Measurements from ENCODE around the gene UCHL5. TPM values are rescaled to one million over a fixed set of nuclear protein-coding genes. Genes with fewer than 3 reads are reported as not detected.

The UCHL5 gene
- total RNA-seq, 4 donors from 2014 or later: 13.7 to 35.0 (median 26.0) TPM

DNA sequence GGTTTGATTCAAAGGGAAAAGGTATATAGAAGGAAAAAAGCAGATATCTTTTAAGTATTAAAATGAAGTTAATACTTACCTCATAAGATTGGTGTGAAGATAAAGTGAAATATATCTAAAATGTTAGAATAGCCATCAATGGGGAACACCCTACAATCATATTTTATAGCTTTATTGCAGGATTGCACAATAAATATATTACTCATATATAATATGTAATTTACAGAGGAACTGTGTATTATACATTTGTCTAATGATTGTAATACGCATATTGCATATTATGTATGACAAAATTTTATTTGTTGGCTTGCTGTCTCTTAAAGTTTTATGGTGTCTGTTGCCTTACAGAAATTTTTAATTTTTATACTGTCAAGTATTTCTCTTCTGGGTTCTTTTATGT is 47.8 kb downstream of the UCHL5 start:
- Histone ChIP-seq H3K9me3 (no peaks in the 10 kb centered on the region), H3K36me3 (no peaks in the 10 kb centered on the region), H3K27ac (no peak overlapping the region), H3K4me3 (no peak overlapping the region), H3K4me1 (peaks cover 0 to 47% (median 19%) of the 10 kb centered on the region in 4 donors), H3K27me3 (no peaks in the 10 kb centered on the region)
- in situ Hi-C loops (cut with MboI; ENCODE audit: low pct_ligation_motif_present in 1 of 4, low pct_unique_long_range_greater_than_20kb in 1 of 4, low sequenced_read_pairs in 3 of 4): loop anchor here (10.0 to 25.0 kb wide), 5 partner anchors 197 to 549 kb away; partner anchors contain the start of gene RGS2 (in 1 of the 4)
- TF ChIP-seq, protein P1, sequence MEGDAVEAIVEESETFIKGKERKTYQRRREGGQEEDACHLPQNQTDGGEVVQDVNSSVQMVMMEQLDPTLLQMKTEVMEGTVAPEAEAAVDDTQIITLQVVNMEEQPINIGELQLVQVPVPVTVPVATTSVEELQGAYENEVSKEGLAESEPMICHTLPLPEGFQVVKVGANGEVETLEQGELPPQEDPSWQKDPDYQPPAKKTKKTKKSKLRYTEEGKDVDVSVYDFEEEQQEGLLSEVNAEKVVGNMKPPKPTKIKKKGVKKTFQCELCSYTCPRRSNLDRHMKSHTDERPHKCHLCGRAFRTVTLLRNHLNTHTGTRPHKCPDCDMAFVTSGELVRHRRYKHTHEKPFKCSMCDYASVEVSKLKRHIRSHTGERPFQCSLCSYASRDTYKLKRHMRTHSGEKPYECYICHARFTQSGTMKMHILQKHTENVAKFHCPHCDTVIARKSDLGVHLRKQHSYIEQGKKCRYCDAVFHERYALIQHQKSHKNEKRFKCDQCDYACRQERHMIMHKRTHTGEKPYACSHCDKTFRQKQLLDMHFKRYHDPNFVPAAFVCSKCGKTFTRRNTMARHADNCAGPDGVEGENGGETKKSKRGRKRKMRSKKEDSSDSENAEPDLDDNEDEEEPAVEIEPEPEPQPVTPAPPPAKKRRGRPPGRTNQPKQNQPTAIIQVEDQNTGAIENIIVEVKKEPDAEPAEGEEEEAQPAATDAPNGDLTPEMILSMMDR (IDR thresholded peaks at IDR 0.05): no peak
- DNase-seq: no peak
- WGBS, 2 donors (ENCODE audit: low coverage in 1 of 2): 59 to 76% methylated on average over 1 of the region's 1 CpG
- intact Hi-C loops (cut with DNase I; ENCODE audit: low total_unique reads): no loop called here

DNA sequence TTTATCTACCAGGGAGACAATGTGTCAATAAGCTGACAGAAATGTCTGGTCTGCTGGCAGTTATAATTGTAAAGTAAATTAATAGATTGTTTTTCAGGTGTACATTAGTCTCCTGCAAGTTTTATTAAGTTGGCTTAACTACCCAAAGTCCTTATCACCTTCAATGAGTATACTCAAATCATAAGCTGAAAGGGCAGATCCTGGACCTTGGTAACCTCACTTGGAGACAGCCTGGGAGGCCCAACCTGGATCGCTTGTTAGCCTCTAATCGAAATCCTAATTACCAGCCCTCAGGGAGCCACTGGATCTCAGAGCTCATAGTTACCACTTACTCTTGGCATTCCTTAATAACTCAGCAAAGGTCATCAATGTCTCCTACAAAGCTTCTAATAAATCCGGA is 49.7 kb downstream of the UCHL5 start:
- TF ChIP-seq, protein P1 (IDR thresholded peaks at IDR 0.05): no peak
- no peak for TF ChIP-seq POLR2A (IDR thresholded peaks at IDR 0.05)
- TF ChIP-seq POLR2AphosphoS5 (IDR thresholded peaks at IDR 0.05): no peak
- no peak for TF ChIP-seq EP300 (IDR thresholded peaks at IDR 0.05; ENCODE audit: low read depth)
- intact Hi-C loops (cut with DNase I; ENCODE audit: low total_unique reads): loop anchor here (2.0 kb wide), 1 partner anchor 43 kb away; no protein-coding TSS in a partner anchor
- H3K27me3 ChIP-seq: no peaks in the 10 kb centered on the region
- in situ Hi-C loops (cut with MboI; ENCODE audit: low pct_ligation_motif_present in 1 of 4, low pct_unique_long_range_greater_than_20kb in 1 of 4, low sequenced_read_pairs in 3 of 4): loop anchor here in 1 of 4 donors (25.0 kb wide), 1 partner anchor 547 kb away; no protein-coding TSS in a partner anchor
- DNase-seq: no peak
- H3K9me3 ChIP-seq: no peaks in the 10 kb centered on the region
- no peak overlapping the region for H3K4me3 ChIP-seq
- peaks cover 0 to 45% (median 19%) of the 10 kb centered on the region in 4 donors for H3K4me1 ChIP-seq
- H3K36me3 ChIP-seq: no peaks in the 10 kb centered on the region
- WGBS, 2 donors (ENCODE audit: low coverage in 1 of 2): 86 to 93% methylated on average over 3 of the region's 3 CpGs
- peak overlapping the region in 1 of 4 donors; percentile 14 for H3K27ac ChIP-seq

- Histone ChIP-seq H3K27ac (no peak overlapping the region), H3K36me3 (no peaks in the 10 kb centered on the region), H3K9me3 (no peaks in the 10 kb centered on the region), H3K4me1 (peaks cover 0 to 23% (median 12%) of the 10 kb centered on the region in 4 donors), H3K27me3 (no peaks in the 10 kb centered on the region), H3K4me3 (no peak overlapping the region)
- intact Hi-C loops (cut with DNase I; ENCODE audit: low total_unique reads): no loop called here
- TF ChIP-seq POLR2AphosphoS5 (IDR thresholded peaks at IDR 0.05) (no peak), POLR2A (IDR thresholded peaks at IDR 0.05) (no peak), EP300 (IDR thresholded peaks at IDR 0.05; ENCODE audit: low read depth) (no peak)
- TF ChIP-seq, protein P1 (IDR thresholded peaks at IDR 0.05): no peak
- in situ Hi-C loops (cut with MboI; ENCODE audit: low pct_ligation_motif_present in 1 of 4, low pct_unique_long_range_greater_than_20kb in 1 of 4, low sequenced_read_pairs in 3 of 4): loop anchor here in 1 of 4 donors (25.0 kb wide), 1 partner anchor 543 kb away; no protein-coding TSS in a partner anchor
- WGBS, 2 donors (ENCODE audit: low coverage in 1 of 2): 96 to 97% methylated on average over 5 of the region's 5 CpGs
- DNase-seq: no peak
Measured at GRCh38 chr1:193005785-193006184, 53.4 kb downstream of the UCHL5 start.

DNA sequence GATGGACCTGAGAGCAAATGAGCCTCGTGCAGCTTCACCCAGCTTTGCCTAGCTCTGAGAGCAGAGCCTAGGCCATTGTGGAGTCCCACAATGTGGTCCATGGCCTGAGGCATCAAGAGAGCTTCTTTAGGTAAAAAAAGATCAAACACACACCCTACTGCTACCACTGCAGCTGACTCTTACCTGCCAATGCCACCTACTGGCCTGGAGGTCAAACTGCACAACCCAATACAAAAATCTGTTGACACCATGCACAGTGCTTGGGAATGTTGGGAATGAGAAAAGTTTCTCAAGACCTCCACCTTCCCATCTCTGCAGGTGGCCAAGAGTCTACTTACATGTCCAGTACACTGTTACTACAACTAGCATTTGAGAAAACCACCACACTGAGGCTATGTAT is 60.6 kb downstream of the UCHL5 start:
- H3K36me3 ChIP-seq: peaks cover 0 to 6% (median 0%) of the 10 kb centered on the region in 4 donors
- no peak overlapping the region for H3K27ac ChIP-seq
- in situ Hi-C loops (cut with MboI; ENCODE audit: low pct_ligation_motif_present in 1 of 4, low pct_unique_long_range_greater_than_20kb in 1 of 4, low sequenced_read_pairs in 3 of 4) (no loop called here), intact Hi-C loops (cut with DNase I; ENCODE audit: low total_unique reads) (no loop called here)
- WGBS, 2 donors (ENCODE audit: low coverage in 1 of 2): 100% methylated on average over 1 of the region's 1 CpG; no CpG with 5 or more reads in 1 of the 2 donors
- TF ChIP-seq POLR2A (IDR thresholded peaks at IDR 0.05) (no peak), POLR2AphosphoS5 (IDR thresholded peaks at IDR 0.05) (no peak), EP300 (IDR thresholded peaks at IDR 0.05; ENCODE audit: low read depth) (no peak)
- TF ChIP-seq, protein P1 (IDR thresholded peaks at IDR 0.05): no peak
- H3K4me3 ChIP-seq: no peak overlapping the region
- DNase-seq: no peak
- no peaks in the 10 kb centered on the region for H3K9me3 ChIP-seq
- no peaks in the 10 kb centered on the region for H3K4me1 ChIP-seq
- no peaks in the 10 kb centered on the region for H3K27me3 ChIP-seq
